ENCODE measurements around the gene VOPP1.

DNA sequence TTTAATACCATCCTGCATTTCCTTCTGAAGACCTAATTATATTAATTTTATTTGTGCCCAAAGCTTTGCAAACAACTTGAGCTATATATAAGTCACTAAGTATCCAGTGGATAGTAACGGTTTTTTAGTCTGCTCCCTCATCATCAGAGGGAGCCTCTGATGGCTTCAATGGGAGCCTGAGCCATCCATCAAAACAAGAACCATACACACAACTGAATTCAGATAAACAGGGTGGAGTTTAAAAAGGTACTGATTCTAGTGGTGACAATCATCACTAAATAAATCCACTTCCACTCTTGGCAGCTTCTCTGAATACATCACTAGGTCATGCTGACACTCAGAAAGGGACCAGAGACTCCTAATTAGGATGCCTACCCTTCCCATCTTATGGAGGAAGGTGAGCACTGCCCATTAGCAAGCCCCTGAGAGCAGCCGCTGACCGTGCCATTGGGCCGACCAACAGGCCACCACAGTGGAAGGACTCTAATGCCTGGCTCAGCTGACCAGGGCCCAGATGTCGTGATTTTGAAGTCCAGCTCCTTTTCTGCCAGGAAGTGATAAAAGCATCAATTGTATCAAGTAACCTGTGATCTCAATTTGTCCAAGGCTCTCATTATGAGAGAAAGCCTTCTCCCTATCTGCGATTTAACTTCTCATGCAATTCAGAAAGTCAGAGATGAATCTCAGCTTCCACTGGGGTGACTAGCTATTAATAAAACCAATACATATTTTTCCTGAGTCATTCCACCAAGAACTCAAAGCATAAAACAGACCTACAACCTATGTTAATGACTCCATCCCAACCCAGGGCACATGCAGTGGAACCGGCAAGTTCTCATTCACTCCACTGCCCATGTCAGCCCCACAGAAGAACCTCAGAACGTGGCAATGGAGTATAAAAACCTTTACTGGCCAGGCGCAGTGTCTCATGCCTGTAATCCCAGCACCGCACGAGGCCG, 13.1 kb downstream of the VOPP1 start:
- TF ChIP-seq, protein P1, sequence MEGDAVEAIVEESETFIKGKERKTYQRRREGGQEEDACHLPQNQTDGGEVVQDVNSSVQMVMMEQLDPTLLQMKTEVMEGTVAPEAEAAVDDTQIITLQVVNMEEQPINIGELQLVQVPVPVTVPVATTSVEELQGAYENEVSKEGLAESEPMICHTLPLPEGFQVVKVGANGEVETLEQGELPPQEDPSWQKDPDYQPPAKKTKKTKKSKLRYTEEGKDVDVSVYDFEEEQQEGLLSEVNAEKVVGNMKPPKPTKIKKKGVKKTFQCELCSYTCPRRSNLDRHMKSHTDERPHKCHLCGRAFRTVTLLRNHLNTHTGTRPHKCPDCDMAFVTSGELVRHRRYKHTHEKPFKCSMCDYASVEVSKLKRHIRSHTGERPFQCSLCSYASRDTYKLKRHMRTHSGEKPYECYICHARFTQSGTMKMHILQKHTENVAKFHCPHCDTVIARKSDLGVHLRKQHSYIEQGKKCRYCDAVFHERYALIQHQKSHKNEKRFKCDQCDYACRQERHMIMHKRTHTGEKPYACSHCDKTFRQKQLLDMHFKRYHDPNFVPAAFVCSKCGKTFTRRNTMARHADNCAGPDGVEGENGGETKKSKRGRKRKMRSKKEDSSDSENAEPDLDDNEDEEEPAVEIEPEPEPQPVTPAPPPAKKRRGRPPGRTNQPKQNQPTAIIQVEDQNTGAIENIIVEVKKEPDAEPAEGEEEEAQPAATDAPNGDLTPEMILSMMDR (IDR thresholded peaks at IDR 0.05): no peak
- no peak for TF ChIP-seq POLR2A (IDR thresholded peaks at IDR 0.05)

Measured in uterus (tissue), 2 donors.